Endothelial cell of umbilical vein (primary cell): Measurements from ENCODE around the gene KCNN3. TPM values are rescaled to one million over a fixed set of nuclear protein-coding genes. Genes with fewer than 3 reads are reported as not detected.

Source experiments
- BruUV-seq: library from RNA; stranded (reverse); fragments of 400-500 nt; replicated peaks from 2 replicates; lab custom pipeline; 2021; lab: Mats Ljungman, UMichigan
- CTCF ChIA-PET: fragments of 300-600, 350-600 bp; sonication (Branson Sonifier 250); formaldehyde crosslinking; loops from one replicate; lab custom pipeline; 2021; ENCODE audit warnings: antibody characterized with exemption, inconsistent platforms; lab: Charles Lee
- POLR2A ChIA-PET: fragments of 300-600, 350-600 bp; sonication (Branson Sonifier 250); formaldehyde crosslinking; loops from one replicate; lab custom pipeline; 2021; ENCODE audit warnings: antibody characterized with exemption, inconsistent platforms; lab: Charles Lee
- DNase-seq: peaks from one replicate; pipeline ENCODE4 v3.0.0-alpha.2; 2011; ENCODE audit warnings: low read depth, low spot score
- FAIRE-seq: peaks from 2 replicates; lab custom pipeline; 2011; peaks lifted over from hg19 to GRCh38; lab: Jason Lieb, UNC
- H2AFZ ChIP-seq: 2 replicates; pipeline ENCODE4 v1.6.0; 2012; ENCODE audit warnings: low read depth, low read length, control low read depth, inconsistent platforms
- H3K27ac ChIP-seq: 2 replicates; pipeline ENCODE4 v1.5.1; 2011; ENCODE audit warnings: low read depth, mild to moderate bottlenecking, control low read depth, low read length, moderate library complexity; ENCODE audit not compliant: insufficient read depth
- H3K27me3 ChIP-seq, 2 experiments: 2 replicates each; pipeline versions ENCODE4 v1.6.0 to v1.6.1; 2011; ENCODE audit warnings: low read length in 2 of 2, mixed read lengths in 1 of 2; ENCODE audit not compliant: control insufficient read depth in 2 of 2, insufficient read depth in 2 of 2
- H3K36me3 ChIP-seq, 2 experiments: 2 replicates in 1 of 2; 3 replicates in 1 of 2; pipeline ENCODE4 v1.5.1; 2011; ENCODE audit warnings: low read length in 2 of 2, mild to moderate bottlenecking in 1 of 2, moderate library complexity in 1 of 2; ENCODE audit not compliant: control insufficient read depth in 2 of 2, insufficient read depth in 2 of 2; ENCODE audit errors: extremely low read depth in 1 of 2
- H3K4me1 ChIP-seq: 3 replicates; pipeline ENCODE4 v1.5.1; 2011; ENCODE audit warnings: mild to moderate bottlenecking, low read length; ENCODE audit not compliant: control insufficient read depth, insufficient read depth; ENCODE audit errors: extremely low read depth
- H3K4me2 ChIP-seq: 2 replicates; pipeline ENCODE4 v1.6.1; 2011; ENCODE audit warnings: low read length, control low read depth, mixed read lengths; ENCODE audit not compliant: insufficient read depth
- H3K4me3 ChIP-seq, 3 experiments: fragments of 200-600 bp in 1 of 3; sonication (generic), shearing (Covaris generic) in 1 of 3; replicated peaks in 1 of 3; 2 replicates each; pipeline ENCODE4 v1.5.1; 2011 to 2016; ENCODE audit warnings: control low read depth in 3 of 3, low read length in 3 of 3, mild to moderate bottlenecking in 2 of 3, inconsistent platforms in 1 of 3, low read depth in 1 of 3, moderate library complexity in 1 of 3; ENCODE audit not compliant: insufficient read depth in 1 of 3
- H3K79me2 ChIP-seq: 2 replicates; pipeline ENCODE4 v1.6.0; 2012; ENCODE audit warnings: low read length, inconsistent platforms; ENCODE audit not compliant: control insufficient read depth, insufficient read depth
- H3K9ac ChIP-seq: replicated peaks from 2 replicates; pipeline ENCODE3; 2011; ENCODE audit warnings: low read length, control low read depth; ENCODE audit not compliant: insufficient read depth; ENCODE audit errors: extremely low read depth
- H3K9me1 ChIP-seq: replicated peaks from 3 replicates; pipeline ENCODE4 v1.6.0; 2011; ENCODE audit warnings: mild to moderate bottlenecking, low read length; ENCODE audit not compliant: control insufficient read depth, insufficient read depth; ENCODE audit errors: extremely low read depth
- H3K9me3 ChIP-seq: replicated peaks from 2 replicates; pipeline ENCODE4 v1.5.1; 2012; ENCODE audit warnings: low read length, inconsistent platforms; ENCODE audit not compliant: control insufficient read depth, insufficient read depth
- H4K20me1 ChIP-seq: replicated peaks from 2 replicates; pipeline ENCODE3; 2011; ENCODE audit warnings: mild to moderate bottlenecking, low read length; ENCODE audit not compliant: control insufficient read depth, insufficient read depth; ENCODE audit errors: extremely low read depth
- CTCF ChIP-seq, 2 donors: IDR thresholded peaks; 1 replicate in 1 of 2; 2 replicates in 1 of 2; pipeline ENCODE4 v1.5.1; 2011; ENCODE audit warnings: low read length in 2 of 2, mild to moderate bottlenecking in 2 of 2, moderate library complexity in 2 of 2, control low read depth in 1 of 2, inconsistent platforms in 1 of 2, low read depth in 1 of 2; ENCODE audit not compliant: insufficient read depth in 1 of 2; ENCODE audit errors: extremely low read depth in 1 of 2
- EZH2 ChIP-seq: IDR thresholded peaks from 2 replicates; pipeline ENCODE4 v1.6.1; 2012; ENCODE audit warnings: borderline replicate concordance, low read depth, mild to moderate bottlenecking, moderate library complexity, low read length, inconsistent platforms; ENCODE audit not compliant: severe bottlenecking
- FOS ChIP-seq: IDR thresholded peaks from 2 replicates; pipeline ENCODE4 v1.6.1; 2011; ENCODE audit warnings: mild to moderate bottlenecking, low read length, moderate library complexity, borderline replicate concordance; ENCODE audit not compliant: insufficient read depth
- GATA2 ChIP-seq: IDR thresholded peaks from 2 replicates; pipeline ENCODE4 v1.7.0; 2011; ENCODE audit warnings: low read depth, mild to moderate bottlenecking, moderate library complexity, mixed read lengths, low read length; ENCODE audit not compliant: insufficient read length, insufficient read depth
- JUN ChIP-seq: IDR thresholded peaks from 2 replicates; pipeline ENCODE4 v1.6.1; 2011; ENCODE audit warnings: borderline replicate concordance, low read depth; ENCODE audit not compliant: insufficient read length, insufficient read depth
- MAX ChIP-seq: IDR thresholded peaks from 2 replicates; pipeline ENCODE4 v1.6.1; 2011; ENCODE audit not compliant: insufficient read depth, insufficient read length
- MYC ChIP-seq: IDR thresholded peaks from one replicate; pipeline ENCODE4 v1.6.1; 2011; ENCODE audit warnings: mild to moderate bottlenecking, low read depth, low read length
- POLR2A ChIP-seq: IDR thresholded peaks from 2 replicates; pipeline ENCODE4 v1.6.1; 2012; ENCODE audit warnings: low read depth, mild to moderate bottlenecking, control low read depth, low read length
- POLR2AphosphoS5 ChIP-seq: IDR thresholded peaks from 2 replicates; pipeline ENCODE4 v1.6.1; 2012; ENCODE audit warnings: low read depth, mild to moderate bottlenecking, control low read depth, low read length, moderate library complexity; ENCODE audit not compliant: insufficient read depth
- dilution Hi-C: fragments of 300-500 bp; cut with MboI; formaldehyde crosslinking; loops from one replicate; pipeline ENCODE4 v1.15.0; 2019; ENCODE audit warnings: low sequenced_read_pairs; ENCODE audit not compliant: extremely low pct_ligation_motif_present
- intact Hi-C: fragments of 100-400 bp; cut with micrococcal nuclease; formaldehyde crosslinking; loops from one replicate; pipeline ENCODE4 v1.10.0; 2022
- polyA plus RNA-seq, 4 experiments: library from polyadenylated mRNA; depleted of rRNA in 3 of 4; stranded (reverse) in 3 of 4; unstranded in 1 of 4; fragments of >200 nt; gene quantifications; 2 replicates each; pipeline versions ENCODE4 v1.2.1 to v1.2.3, GENCODE V29; 2011 to 2012; ENCODE audit warnings: missing spikeins in 1 of 4
- total RNA-seq: library from RNA; stranded (reverse); gene quantifications from 2 replicates; pipeline ENCODE4 v1.2.3, GENCODE V29; 2021

Gene KCNN3
- total and polyA plus RNA-seq, 2 donors (not counting 3 experiments of a cell fraction or from before 2014, with no cell fraction given) = 0.91 to 1.1 TPM

GRCh38 chr1:154808261-154808908 lies 61.7 kb downstream of the KCNN3 start:
- no peak overlapping the region for H2AFZ ChIP-seq
- FAIRE-seq (no peak), DNase-seq (no peak)
- H3K79me2 ChIP-seq = no peaks in the 10 kb centered on the region
- no peaks in the 10 kb centered on the region for H4K20me1 ChIP-seq
- no peaks in the 10 kb centered on the region for H3K9me3 ChIP-seq
- dilution Hi-C loops (no loop called here), intact Hi-C loops (no loop called here)
- peaks cover 9% of the 10 kb centered on the region for H3K4me1 ChIP-seq
- peaks cover 0 to 15% of the 10 kb centered on the region in 2 experiments for H3K27me3 ChIP-seq
- no peak overlapping the region for H3K27ac ChIP-seq
- no peak overlapping the region for H3K9ac ChIP-seq
- no peaks in the 10 kb centered on the region for H3K36me3 ChIP-seq
- no peak overlapping the region for H3K4me3 ChIP-seq
- TF ChIP-seq MAX = no peak
- TF ChIP-seq CTCF (IDR thresholded peaks at IDR 0.05; ENCODE audit: extremely low read depth in 1 of 2, insufficient read depth in 1 of 2, low read depth in 1 of 2, low read length in 2 of 2) = no peak
- no peak for TF ChIP-seq EZH2
- TF ChIP-seq FOS = no peak
- TF ChIP-seq POLR2AphosphoS5 = no peak
- TF ChIP-seq GATA2 = no peak
- TF ChIP-seq MYC = no peak
- no peak for TF ChIP-seq POLR2A
- TF ChIP-seq JUN = no peak
- POLR2A ChIA-PET = no interaction called here
- no peaks in the 10 kb centered on the region for H3K9me1 ChIP-seq
- CTCF ChIA-PET = interaction anchor here (0.8 kb wide), 1 partner anchor 27 kb away, joined by 3 read pairs; no protein-coding TSS in a partner anchor
- BruUV-seq = no TSS peak
- H3K4me2 ChIP-seq = no peak overlapping the region
